ENCODE measurements around the gene CYB5A. TPM values are rescaled to one million over a fixed set of nuclear protein-coding genes. Genes with fewer than 3 reads are reported as not detected.

The CYB5A gene
- total and polyA plus RNA-seq, 9 of the 15 experiments (the other 6 are each of a cell fraction or from before 2014, with no cell fraction given), result 11.9 to 22.6 (median 14.1) TPM

- TF ChIP-seq, protein P1, sequence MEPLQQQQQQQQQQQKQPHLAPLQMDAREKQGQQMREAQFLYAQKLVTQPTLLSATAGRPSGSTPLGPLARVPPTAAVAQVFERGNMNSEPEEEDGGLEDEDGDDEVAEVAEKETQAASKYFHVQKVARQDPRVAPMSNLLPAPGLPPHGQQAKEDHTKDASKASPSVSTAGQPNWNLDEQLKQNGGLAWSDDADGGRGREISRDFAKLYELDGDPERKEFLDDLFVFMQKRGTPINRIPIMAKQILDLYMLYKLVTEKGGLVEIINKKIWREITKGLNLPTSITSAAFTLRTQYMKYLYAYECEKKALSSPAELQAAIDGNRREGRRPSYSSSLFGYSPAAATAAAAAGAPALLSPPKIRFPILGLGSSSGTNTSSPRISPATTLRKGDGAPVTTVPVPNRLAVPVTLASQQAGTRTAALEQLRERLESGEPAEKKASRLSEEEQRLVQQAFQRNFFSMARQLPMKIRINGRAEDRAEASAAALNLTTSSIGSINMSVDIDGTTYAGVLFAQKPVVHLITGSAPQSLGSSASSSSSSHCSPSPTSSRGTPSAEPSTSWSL (CRISPR knock-in tag; IDR thresholded peaks at IDR 0.05; ENCODE audit: borderline replicate concordance), result no peak
- TF ChIP-seq EP400 (IDR thresholded peaks at IDR 0.05) (no peak), MCM5 (IDR thresholded peaks at IDR 0.05; ENCODE audit: low read depth) (no peak), SNAPC5 (CRISPR knock-in tag; IDR thresholded peaks at IDR 0.05) (no peak), CBFA2T2 (conservative IDR thresholded peaks at IDR 0.05) (peak; percentile 70), HMG20A (CRISPR knock-in tag; conservative IDR thresholded peaks at IDR 0.05) (no peak), ZNF764 (CRISPR knock-in tag; IDR thresholded peaks at IDR 0.05; ENCODE audit: low read depth) (no peak), KLF16 (IDR thresholded peaks at IDR 0.05) (no peak), NFE2L1 (tag; IDR thresholded peaks at IDR 0.05; ENCODE audit: borderline replicate concordance, low read depth) (no peak), MTA3 (IDR thresholded peaks at IDR 0.05; ENCODE audit: borderline replicate concordance) (no peak), BCOR (IDR thresholded peaks at IDR 0.05) (no peak), ZNF75A (CRISPR knock-in tag; IDR thresholded peaks at IDR 0.05) (no peak), SRSF1 (IDR thresholded peaks at IDR 0.05; ENCODE audit: low read depth, low read length) (no peak), ZNF561 (CRISPR knock-in tag; conservative IDR thresholded peaks at IDR 0.05) (no peak), CTBP1 (IDR thresholded peaks at IDR 0.05; ENCODE audit: borderline replicate concordance) (peak; percentile 21; the same call in 1 of the 2 replicates)
- TF ChIP-seq, protein P2, sequence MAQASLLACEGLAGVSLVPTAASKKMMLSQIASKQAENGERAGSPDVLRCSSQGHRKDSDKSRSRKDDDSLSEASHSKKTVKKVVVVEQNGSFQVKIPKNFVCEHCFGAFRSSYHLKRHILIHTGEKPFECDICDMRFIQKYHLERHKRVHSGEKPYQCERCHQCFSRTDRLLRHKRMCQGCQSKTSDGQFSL (CRISPR knock-in tag; IDR thresholded peaks at IDR 0.05), result no peak
- TF ChIP-seq, protein P2 (tag; IDR thresholded peaks at IDR 0.05), result no peak
- TF ChIP-seq, protein P3, sequence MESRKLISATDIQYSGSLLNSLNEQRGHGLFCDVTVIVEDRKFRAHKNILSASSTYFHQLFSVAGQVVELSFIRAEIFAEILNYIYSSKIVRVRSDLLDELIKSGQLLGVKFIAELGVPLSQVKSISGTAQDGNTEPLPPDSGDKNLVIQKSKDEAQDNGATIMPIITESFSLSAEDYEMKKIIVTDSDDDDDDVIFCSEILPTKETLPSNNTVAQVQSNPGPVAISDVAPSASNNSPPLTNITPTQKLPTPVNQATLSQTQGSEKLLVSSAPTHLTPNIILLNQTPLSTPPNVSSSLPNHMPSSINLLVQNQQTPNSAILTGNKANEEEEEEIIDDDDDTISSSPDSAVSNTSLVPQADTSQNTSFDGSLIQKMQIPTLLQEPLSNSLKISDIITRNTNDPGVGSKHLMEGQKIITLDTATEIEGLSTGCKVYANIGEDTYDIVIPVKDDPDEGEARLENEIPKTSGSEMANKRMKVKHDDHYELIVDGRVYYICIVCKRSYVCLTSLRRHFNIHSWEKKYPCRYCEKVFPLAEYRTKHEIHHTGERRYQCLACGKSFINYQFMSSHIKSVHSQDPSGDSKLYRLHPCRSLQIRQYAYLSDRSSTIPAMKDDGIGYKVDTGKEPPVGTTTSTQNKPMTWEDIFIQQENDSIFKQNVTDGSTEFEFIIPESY (CRISPR knock-in tag; IDR thresholded peaks at IDR 0.05), result no peak
- TF ChIP-seq, protein P4, sequence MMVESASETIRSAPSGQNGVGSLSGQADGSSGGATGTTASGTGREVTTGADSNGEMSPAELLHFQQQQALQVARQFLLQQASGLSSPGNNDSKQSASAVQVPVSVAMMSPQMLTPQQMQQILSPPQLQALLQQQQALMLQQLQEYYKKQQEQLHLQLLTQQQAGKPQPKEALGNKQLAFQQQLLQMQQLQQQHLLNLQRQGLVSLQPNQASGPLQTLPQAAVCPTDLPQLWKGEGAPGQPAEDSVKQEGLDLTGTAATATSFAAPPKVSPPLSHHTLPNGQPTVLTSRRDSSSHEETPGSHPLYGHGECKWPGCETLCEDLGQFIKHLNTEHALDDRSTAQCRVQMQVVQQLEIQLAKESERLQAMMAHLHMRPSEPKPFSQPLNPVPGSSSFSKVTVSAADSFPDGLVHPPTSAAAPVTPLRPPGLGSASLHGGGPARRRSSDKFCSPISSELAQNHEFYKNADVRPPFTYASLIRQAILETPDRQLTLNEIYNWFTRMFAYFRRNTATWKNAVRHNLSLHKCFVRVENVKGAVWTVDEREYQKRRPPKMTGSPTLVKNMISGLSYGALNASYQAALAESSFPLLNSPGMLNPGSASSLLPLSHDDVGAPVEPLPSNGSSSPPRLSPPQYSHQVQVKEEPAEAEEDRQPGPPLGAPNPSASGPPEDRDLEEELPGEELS (CRISPR knock-in tag; IDR thresholded peaks at IDR 0.05; ENCODE audit: borderline replicate concordance), result no peak
- TF ChIP-seq, protein P5, sequence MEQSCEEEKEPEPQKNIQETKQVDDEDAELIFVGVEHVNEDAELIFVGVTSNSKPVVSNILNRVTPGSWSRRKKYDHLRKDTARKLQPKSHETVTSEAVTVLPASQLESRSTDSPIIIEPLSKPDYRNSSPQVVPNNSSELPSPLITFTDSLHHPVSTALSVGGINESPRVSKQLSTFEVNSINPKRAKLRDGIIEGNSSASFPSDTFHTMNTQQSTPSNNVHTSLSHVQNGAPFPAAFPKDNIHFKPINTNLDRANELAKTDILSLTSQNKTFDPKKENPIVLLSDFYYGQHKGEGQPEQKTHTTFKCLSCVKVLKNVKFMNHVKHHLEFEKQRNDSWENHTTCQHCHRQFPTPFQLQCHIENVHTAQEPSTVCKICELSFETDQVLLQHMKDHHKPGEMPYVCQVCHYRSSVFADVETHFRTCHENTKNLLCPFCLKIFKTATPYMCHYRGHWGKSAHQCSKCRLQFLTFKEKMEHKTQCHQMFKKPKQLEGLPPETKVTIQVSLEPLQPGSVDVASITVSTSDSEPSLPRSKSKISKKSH (CRISPR knock-in tag; IDR thresholded peaks at IDR 0.05), result no peak
Measured at GRCh38 chr18:74337155-74337911, 45.6 kb upstream of the CYB5A start (continued).
